Measurements from ENCODE around the gene BIRC7. TPM values are rescaled to one million over a fixed set of nuclear protein-coding genes. Genes with fewer than 3 reads are reported as not detected.

The BIRC7 gene
- total and polyA plus RNA-seq, 2 of the 4 experiments (the other 2 are of a cell fraction), result not detected

GRCh38 chr20:63254606-63255384 lies 19.1 kb downstream of the BIRC7 start:
- WGBS, 2 experiments (ENCODE audit: extremely low coverage in 2 of 2, insufficient read length in 1 of 2), result 14% methylated on average over 25 of the region's 56 CpGs; no CpG with 5 or more reads in 1 of the 2 experiments
- Histone ChIP-seq H2AK5ac (ENCODE audit: low read depth, low read length) (no peak overlapping the region), H3K14ac (replicated peaks; ENCODE audit: low read depth, low read length) (no peak overlapping the region), H3K23ac (ENCODE audit: low read depth, low read length) (no peak overlapping the region), H3K4ac (ENCODE audit: low read depth, low read length) (no peak overlapping the region), H4K5ac (ENCODE audit: low read depth, low read length) (no peak overlapping the region), H4K8ac (ENCODE audit: low read depth in 2 of 2, low read length in 2 of 2) (no peak overlapping the region), H2BK120ac (ENCODE audit: low read depth, low read length) (no peak overlapping the region), H3K9me3 (ENCODE audit: control insufficient read depth, insufficient read depth, low read length) (peaks cover 2% of the 10 kb centered on the region; the same call in 1 of the 2 replicates), H3K18ac (ENCODE audit: low read depth, low read length) (no peak overlapping the region), H2AFZ (replicated peaks; ENCODE audit: low read length, poor library complexity) (no peak overlapping the region), H3K27me3 (ENCODE audit: control insufficient read depth, insufficient read depth, low read length) (peaks cover 84% of the 10 kb centered on the region), H3K4me1 (ENCODE audit: control insufficient read depth, insufficient read depth, low read length) (no peaks in the 10 kb centered on the region), H3K4me2 (ENCODE audit: low read depth, low read length) (no peak overlapping the region), H2AK9ac (replicated peaks; ENCODE audit: low read depth, low read length, poor library complexity) (no peak overlapping the region), H2BK5ac (ENCODE audit: low read depth, low read length, poor library complexity, severe bottlenecking) (no peak overlapping the region), H3K56ac (ENCODE audit: extremely low read depth, insufficient read depth, low read length) (no peak overlapping the region), H2BK20ac (ENCODE audit: low read depth, low read length) (no peak overlapping the region), H3K4me3 (ENCODE audit: insufficient read depth, low read depth, low read length) (no peak overlapping the region), H3K79me1 (ENCODE audit: low read depth in 1 of 2, low read length in 2 of 2) (no peaks in the 10 kb centered on the region), H3K9me1 (ENCODE audit: insufficient read depth, low read length) (no peaks in the 10 kb centered on the region), H4K91ac (ENCODE audit: insufficient read depth, low read depth, low read length) (no peak overlapping the region), H3K27ac (ENCODE audit: insufficient read depth, low read length) (no peak overlapping the region), H3K36me3 (ENCODE audit: control insufficient read depth, insufficient read depth, low read length) (no peaks in the 10 kb centered on the region), H4K20me1 (ENCODE audit: insufficient read depth, low read length) (no peaks in the 10 kb centered on the region; the same call in 1 of the 2 replicates), H2BK15ac (ENCODE audit: low read depth, low read length) (no peak overlapping the region), H3K9ac (ENCODE audit: low read depth, low read length) (no peak overlapping the region)
- intact Hi-C loops (cut with micrococcal nuclease), result no loop called here
- TF ChIP-seq RAD21 (IDR thresholded peaks at IDR 0.05; ENCODE audit: low read length) (no peak), MAZ (IDR thresholded peaks at IDR 0.05; ENCODE audit: borderline replicate concordance, low read depth, low read length) (no peak), BHLHE40 (IDR thresholded peaks at IDR 0.05; ENCODE audit: low read depth, low read length) (no peak), SMC3 (IDR thresholded peaks at IDR 0.05; ENCODE audit: low read depth, low read length) (no peak), RCOR1 (IDR thresholded peaks at IDR 0.05; ENCODE audit: insufficient replicate concordance, low read length) (no peak), FOS (IDR thresholded peaks at IDR 0.05; ENCODE audit: low read depth, low read length) (no peak), POLR2A (IDR thresholded peaks at IDR 0.05; ENCODE audit: low read depth, low read length) (no peak), MAFK (IDR thresholded peaks at IDR 0.05; ENCODE audit: low read depth, low read length) (no peak), CHD1 (IDR thresholded peaks at IDR 0.05; ENCODE audit: low read depth, low read length) (no peak), CEBPB (IDR thresholded peaks at IDR 0.05; ENCODE audit: low read depth, low read length) (no peak)
- no peak for DNase-seq
- POLR2A ChIA-PET (ENCODE audit: unreplicated experiment), result no interaction called here
- CTCF ChIA-PET, result interaction anchor here (1.7 kb wide), 1 partner anchor 31 kb away, joined by 5 read pairs; no protein-coding TSS in a partner anchor
- no TSS peak for BruUV-seq (replicated peaks)
- dilution Hi-C loops (cut with HindIII; ENCODE audit: low sequenced_read_pairs, unreplicated experiment), result no loop called here
- in situ Hi-C loops (cut with MboI; ENCODE audit: low sequenced_read_pairs), result no loop called here
- ATAC-seq (ENCODE audit: low read depth), result no peak

Data from IMR-90 (cell line).